Activated T-cell treated with anti-CD3 and anti-CD28 coated beads, Interleukin-2, amount 50 U/mL, for 24 hours (primary cell): Measurements from ENCODE around the gene SLC2A13.
"Not testable (repeated sequence)": the region's sequence is repeated elsewhere in the genome, so short reads cannot be mapped to it uniquely, and the experiment has no call there.

Experiments
- DNase-seq: peaks from one replicate; pipeline ENCODE4 v3.0.0-alpha.2; 2020
- H3K27ac Mint-ChIP-seq: 2 replicates; pipeline ENCODE4 v1.8.0; 2020; ENCODE audit warnings: mild to moderate bottlenecking, mixed read lengths
- H3K27me3 Mint-ChIP-seq: 2 replicates; pipeline ENCODE4 v1.8.0; 2020; ENCODE audit warnings: mixed read lengths
- H3K36me3 Mint-ChIP-seq: 2 replicates; pipeline ENCODE4 v1.8.0; 2020; ENCODE audit warnings: low read depth, mixed read lengths
- H3K4me1 Mint-ChIP-seq: 2 replicates; pipeline ENCODE4 v1.8.0; 2020; ENCODE audit warnings: low read depth, mixed read lengths
- H3K4me3 Mint-ChIP-seq: 2 replicates; pipeline ENCODE4 v1.8.0; 2020; ENCODE audit warnings: mild to moderate bottlenecking, moderate library complexity, mixed read lengths
- H3K9me3 Mint-ChIP-seq: 2 replicates; pipeline ENCODE4 v1.8.0; 2020; ENCODE audit warnings: mixed read lengths

The SLC2A13 gene

GRCh38 chr12:39839072-39839471 is 266.8 kb downstream of the SLC2A13 start:
- Mint-ChIP-seq H3K36me3 (no peaks in the 10 kb centered on the region), H3K9me3 (no peaks in the 10 kb centered on the region), H3K4me3 (no peak overlapping the region), H3K27ac (no peak overlapping the region), H3K27me3 (no peaks in the 10 kb centered on the region), H3K4me1 (no peaks in the 10 kb centered on the region)
- DNase-seq, result no peak

DNA sequence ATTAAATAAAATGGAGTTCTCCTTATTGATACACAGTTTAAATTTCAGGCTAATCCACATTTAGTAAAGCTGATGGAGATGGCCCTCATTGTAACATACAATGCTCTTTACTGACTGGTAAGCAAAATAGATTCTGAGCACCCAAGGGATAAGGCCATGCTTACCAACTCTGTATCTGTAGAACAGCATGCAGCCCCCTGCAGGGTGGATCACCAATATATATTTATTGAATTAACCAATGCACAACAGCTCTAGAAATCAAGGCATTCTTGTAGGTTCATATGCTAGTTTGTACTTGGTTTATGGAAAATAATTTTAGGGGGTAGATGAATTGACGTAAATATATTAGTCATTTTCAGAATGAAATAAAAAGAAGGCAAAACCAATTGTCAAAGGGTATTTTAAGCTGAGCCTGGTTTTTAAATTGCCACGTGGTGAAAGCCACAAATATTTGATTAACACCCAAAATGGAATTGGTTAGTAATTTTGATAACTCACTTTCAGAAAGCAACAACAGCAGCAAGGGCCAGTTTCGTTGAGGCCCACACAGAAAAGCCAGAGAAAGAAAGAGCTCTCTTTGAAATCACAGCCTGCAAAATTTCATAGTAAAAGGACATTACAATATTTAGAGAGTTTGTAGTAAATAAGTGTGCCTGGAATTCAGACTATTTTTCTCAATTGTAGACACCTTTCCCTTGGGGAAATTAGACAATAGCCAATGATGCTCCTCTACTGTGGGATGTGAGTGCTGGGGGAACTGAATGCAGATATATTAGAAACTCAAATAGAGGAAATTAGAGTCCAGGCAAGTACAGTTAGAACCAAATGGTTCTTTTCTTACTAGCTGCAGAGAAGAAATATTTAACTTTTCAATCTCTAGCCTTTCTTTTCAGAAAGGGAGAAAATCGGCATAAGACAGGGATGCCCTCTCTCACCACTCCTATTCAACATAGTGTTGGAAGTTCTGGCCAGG is 270.1 kb downstream of the SLC2A13 start:
- Mint-ChIP-seq H3K27ac (no peak overlapping the region), H3K27me3 (no peaks in the 10 kb centered on the region), H3K9me3 (no peaks in the 10 kb centered on the region), H3K4me1 (no peaks in the 10 kb centered on the region), H3K4me3 (no peak overlapping the region), H3K36me3 (no peaks in the 10 kb centered on the region)
- DNase-seq, result no peak

- H3K4me1 Mint-ChIP-seq, result no peaks in the 10 kb centered on the region
- no peak for DNase-seq
- H3K27me3 Mint-ChIP-seq, result no peaks in the 10 kb centered on the region
- no peaks in the 10 kb centered on the region for H3K9me3 Mint-ChIP-seq
- no peak overlapping the region for H3K4me3 Mint-ChIP-seq
- peaks cover 3% of the 10 kb centered on the region for H3K36me3 Mint-ChIP-seq
- H3K27ac Mint-ChIP-seq, result no peak overlapping the region
These were observed 274.1 kb downstream of the SLC2A13 start for GRCh38 chr12:39831587-39832315.

DNA sequence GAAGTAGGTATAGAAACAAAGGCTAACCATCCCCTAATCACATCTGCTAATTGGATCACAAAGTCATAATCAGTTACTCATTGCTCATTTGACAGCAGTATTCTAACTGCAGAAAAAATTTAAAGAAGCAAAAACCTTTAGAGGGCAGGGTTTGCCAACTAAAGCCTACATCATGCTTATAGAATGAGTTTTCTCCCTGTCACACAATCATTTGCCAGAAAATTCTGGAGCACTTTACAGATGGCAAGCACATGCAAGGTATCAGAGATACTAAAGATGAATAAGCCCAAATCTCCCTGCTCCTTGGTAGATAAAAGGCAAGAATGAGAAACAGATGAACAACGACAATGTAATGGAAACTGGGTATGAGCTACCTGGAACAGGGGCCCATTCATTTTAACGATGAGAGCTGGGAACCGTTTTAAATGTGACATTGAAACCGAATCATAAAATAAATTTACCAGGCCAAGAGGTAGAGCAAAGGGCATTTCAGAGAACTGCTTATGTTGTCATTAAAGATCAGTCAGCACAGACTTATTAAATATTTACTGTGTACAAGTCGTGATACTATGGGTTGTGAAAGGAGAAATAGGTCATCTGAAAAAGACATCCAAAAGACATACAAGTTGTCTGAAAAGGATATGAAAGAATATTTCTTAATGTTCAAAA is 274.9 kb downstream of the SLC2A13 start:
- peaks cover 3% of the 10 kb centered on the region for H3K36me3 Mint-ChIP-seq
- H3K4me3 Mint-ChIP-seq, result no peak overlapping the region
- no peaks in the 10 kb centered on the region for H3K27me3 Mint-ChIP-seq
- no peaks in the 10 kb centered on the region for H3K4me1 Mint-ChIP-seq
- no peak overlapping the region for H3K27ac Mint-ChIP-seq
- no peak for DNase-seq
- no peaks in the 10 kb centered on the region for H3K9me3 Mint-ChIP-seq

- Mint-ChIP-seq H3K27me3 (no peaks in the 10 kb centered on the region), H3K9me3 (no peaks in the 10 kb centered on the region), H3K4me3 (no peak overlapping the region), H3K27ac (no peak overlapping the region), H3K36me3 (peaks cover 3% of the 10 kb centered on the region), H3K4me1 (no peaks in the 10 kb centered on the region)
- DNase-seq, result no peak
These were observed 275.7 kb downstream of the SLC2A13 start for GRCh38 chr12:39830171-39830570.

GRCh38 chr12:39824505-39825212 is 281.2 kb downstream of the SLC2A13 start:
- DNase-seq, result no peak
- Mint-ChIP-seq H3K27me3 (no peaks in the 10 kb centered on the region), H3K4me3 (no peak overlapping the region), H3K27ac (no peak overlapping the region), H3K4me1 (no peaks in the 10 kb centered on the region), H3K9me3 (no peaks in the 10 kb centered on the region), H3K36me3 (peaks cover 3% of the 10 kb centered on the region)

GRCh38 chr12:39816671-39817185 is 289.2 kb downstream of the SLC2A13 start:
- H3K9me3 Mint-ChIP-seq, result peaks cover 2% of the 10 kb centered on the region

DNA sequence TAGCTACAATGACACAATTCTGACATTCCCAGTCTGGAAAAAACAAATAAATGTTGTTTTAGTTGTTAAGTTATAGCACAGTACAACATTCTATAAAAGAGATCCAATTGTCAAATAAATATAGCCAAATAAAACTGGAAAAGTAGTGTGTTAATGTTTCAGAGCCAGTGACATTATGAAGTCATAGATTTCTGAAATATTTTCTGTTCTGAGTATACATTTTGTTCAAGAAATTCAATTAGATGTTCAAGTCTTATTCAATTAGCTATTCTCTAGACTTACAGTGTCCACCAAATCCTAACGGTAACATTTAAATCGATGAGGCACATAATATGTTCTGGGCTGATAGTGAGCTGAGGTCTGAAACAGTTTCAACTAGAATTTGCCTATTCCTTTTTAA is 290.1 kb downstream of the SLC2A13 start:
- peaks cover 3% of the 10 kb centered on the region for H3K9me3 Mint-ChIP-seq
- no peaks in the 10 kb centered on the region for H3K27me3 Mint-ChIP-seq
- no peak overlapping the region for H3K4me3 Mint-ChIP-seq
- H3K27ac Mint-ChIP-seq, result no peak overlapping the region
- DNase-seq, result no peak
- no peaks in the 10 kb centered on the region for H3K36me3 Mint-ChIP-seq
- no peaks in the 10 kb centered on the region for H3K4me1 Mint-ChIP-seq

More at GRCh38 chr12:39816671-39817185, 289.2 kb downstream of the SLC2A13 start:
- no peaks in the 10 kb centered on the region for H3K4me1 Mint-ChIP-seq
- no peak for DNase-seq
- no peak overlapping the region for H3K4me3 Mint-ChIP-seq
- no peak overlapping the region for H3K27ac Mint-ChIP-seq
- H3K27me3 Mint-ChIP-seq, result no peaks in the 10 kb centered on the region
- no peaks in the 10 kb centered on the region for H3K36me3 Mint-ChIP-seq

- H3K4me1 Mint-ChIP-seq, result no peaks in the 10 kb centered on the region
- H3K36me3 Mint-ChIP-seq, result no peaks in the 10 kb centered on the region
- DNase-seq, result no peak
- H3K27me3 Mint-ChIP-seq, result no peaks in the 10 kb centered on the region
- no peak overlapping the region for H3K27ac Mint-ChIP-seq
- peaks cover 4% of the 10 kb centered on the region for H3K9me3 Mint-ChIP-seq
- no peak overlapping the region for H3K4me3 Mint-ChIP-seq
These were observed 291.3 kb downstream of the SLC2A13 start for GRCh38 chr12:39814626-39815025.

- H3K4me3 Mint-ChIP-seq, result no peak overlapping the region
These were observed 292.1 kb downstream of the SLC2A13 start for GRCh38 chr12:39813776-39814175.

DNA sequence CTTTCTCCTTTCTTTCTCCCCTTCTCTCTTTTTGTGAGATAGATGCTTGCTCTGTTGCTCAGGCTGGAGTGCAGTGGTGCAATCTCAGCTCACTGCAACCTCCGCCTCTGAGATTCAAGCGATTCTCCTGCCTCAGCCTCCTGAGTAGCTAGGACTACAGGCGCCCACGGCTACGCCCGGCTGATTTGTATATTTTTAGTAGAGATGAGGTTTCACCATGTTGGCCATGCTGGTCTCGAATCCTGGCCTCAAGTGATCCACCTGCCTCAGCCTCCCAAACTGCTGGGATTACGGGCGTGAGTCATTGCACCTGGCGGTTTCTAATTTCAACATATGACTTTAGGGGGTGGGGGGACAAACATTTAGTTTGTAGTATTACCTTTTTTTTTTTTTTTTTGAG is 293.4 kb downstream of the SLC2A13 start:
- H3K27me3 Mint-ChIP-seq, H3K27ac Mint-ChIP-seq, H3K9me3 Mint-ChIP-seq, DNase-seq, H3K4me1 Mint-ChIP-seq, H3K36me3 Mint-ChIP-seq, H3K4me3 Mint-ChIP-seq: not testable (repeated sequence)

More at GRCh38 chr12:39813776-39814175, 292.1 kb downstream of the SLC2A13 start:
- DNase-seq, result no peak
- Mint-ChIP-seq H3K9me3 (peaks cover 4% of the 10 kb centered on the region), H3K27ac (no peak overlapping the region), H3K27me3 (no peaks in the 10 kb centered on the region), H3K4me1 (no peaks in the 10 kb centered on the region), H3K36me3 (no peaks in the 10 kb centered on the region)

GRCh38 chr12:39807043-39807442 is 298.8 kb downstream of the SLC2A13 start:
- Mint-ChIP-seq H3K4me1 (no peaks in the 10 kb centered on the region), H3K9me3 (peaks cover 3% of the 10 kb centered on the region), H3K36me3 (no peaks in the 10 kb centered on the region), H3K27ac (no peak overlapping the region), H3K27me3 (no peaks in the 10 kb centered on the region), H3K4me3 (no peak overlapping the region)
- no peak for DNase-seq

- Mint-ChIP-seq H3K27me3 (no peaks in the 10 kb centered on the region), H3K36me3 (no peaks in the 10 kb centered on the region), H3K27ac (no peak overlapping the region), H3K4me1 (no peaks in the 10 kb centered on the region), H3K9me3 (peaks cover under 1% of the 10 kb centered on the region), H3K4me3 (no peak overlapping the region)
- no peak for DNase-seq
These were observed 300.2 kb downstream of the SLC2A13 start for GRCh38 chr12:39805651-39806050.

- no peak for DNase-seq
- peak overlapping the region; percentile 35 for H3K27ac Mint-ChIP-seq
- H3K4me1 Mint-ChIP-seq, result no peaks in the 10 kb centered on the region
- H3K4me3 Mint-ChIP-seq, result no peak overlapping the region
- no peaks in the 10 kb centered on the region for H3K27me3 Mint-ChIP-seq
- no peaks in the 10 kb centered on the region for H3K36me3 Mint-ChIP-seq
- H3K9me3 Mint-ChIP-seq, result no peaks in the 10 kb centered on the region
These were observed 301.0 kb downstream of the SLC2A13 start for GRCh38 chr12:39804898-39805297.
